ENCODE data around the gene PCNX2.

PCNX2 gene

DNA sequence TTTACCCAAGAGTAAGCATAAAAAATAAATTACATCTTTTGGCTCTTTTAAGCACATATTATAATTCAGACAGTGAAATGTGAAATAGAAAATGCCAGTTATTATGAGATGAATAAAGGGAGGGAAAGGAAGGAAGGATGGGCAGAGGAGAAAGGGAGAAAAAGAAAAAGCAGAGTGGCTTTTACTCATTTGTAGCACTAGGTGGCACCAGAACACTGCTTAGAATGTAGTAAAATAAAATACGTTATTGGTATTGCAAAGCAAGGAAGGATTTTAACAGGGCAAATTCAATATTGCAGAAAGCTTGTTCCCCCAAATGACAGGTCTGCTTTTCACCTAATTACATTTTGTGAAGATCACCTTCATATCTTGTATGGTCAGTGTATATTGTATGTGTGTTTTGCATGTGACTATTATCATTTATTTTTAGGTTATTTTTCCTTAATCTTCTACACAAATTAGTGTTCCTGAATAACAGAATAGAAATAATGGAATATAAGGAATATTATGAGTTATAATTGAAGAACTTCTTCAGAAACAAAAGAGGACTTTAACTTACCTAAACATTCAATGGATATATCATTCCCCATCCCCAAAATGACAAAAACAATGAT, 9.1 kb upstream of the PCNX2 start:
- Histone ChIP-seq H3K4me2 (ENCODE audit: low read length) (no peak overlapping the region), H3K27me3 (ENCODE audit: insufficient read depth, low read length, poor library complexity) (no peaks in the 10 kb centered on the region), H2BK120ac (ENCODE audit: low read depth, low read length) (no peak overlapping the region), H4K8ac (ENCODE audit: low read depth, low read length) (no peak overlapping the region), H2AK5ac (ENCODE audit: low read length) (no peak overlapping the region), H3K23ac (ENCODE audit: low read length) (no peak overlapping the region), H3K79me2 (ENCODE audit: control insufficient read depth, insufficient read depth, low read length) (no peaks in the 10 kb centered on the region), H2BK15ac (replicated peaks; ENCODE audit: low read depth) (no peak overlapping the region), H3K4me1 (ENCODE audit: control insufficient read depth, low read depth, low read length) (no peaks in the 10 kb centered on the region), H3K36me3 (ENCODE audit: control insufficient read depth, insufficient read depth, low read length) (no peaks in the 10 kb centered on the region), H3K27ac (ENCODE audit: low read depth, low read length) (no peak overlapping the region), H3K18ac (ENCODE audit: low read length) (no peak overlapping the region), H3K4me3 (ENCODE audit: low read length) (no peak overlapping the region), H2BK5ac (ENCODE audit: low read length) (no peak overlapping the region), H3K9ac (ENCODE audit: low read length) (no peak overlapping the region), H4K5ac (ENCODE audit: low read length) (no peak overlapping the region), H3K79me1 (ENCODE audit: low read length) (no peaks in the 10 kb centered on the region), H3K56ac (ENCODE audit: low read length) (no peak overlapping the region), H3K4ac (ENCODE audit: low read depth, low read length) (no peak overlapping the region)
- no peak for DNase-seq
- no CpG with 5 or more reads among the region's 1 CpG for WGBS (ENCODE audit: extremely low coverage, insufficient coverage, low lambda C conversion rate)

DNA sequence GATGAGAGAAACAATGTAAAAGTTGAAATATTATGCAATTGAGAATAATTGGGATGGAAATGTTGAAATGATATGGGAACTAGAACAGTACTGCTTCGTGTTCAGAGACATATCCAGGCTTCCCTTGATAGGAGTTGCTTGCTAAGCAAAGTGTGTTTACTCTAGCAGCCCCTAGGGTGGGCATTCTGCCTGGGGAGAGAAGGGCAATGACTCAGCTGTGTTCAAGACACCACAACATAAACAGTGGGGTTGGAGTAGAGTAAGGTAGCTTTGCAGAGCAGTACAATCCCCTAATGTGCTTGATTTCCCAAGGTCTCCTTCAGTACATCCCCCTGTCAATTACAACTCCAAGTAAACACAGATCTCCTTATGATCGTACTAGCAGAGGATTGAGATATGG, 4.8 kb upstream of the PCNX2 start:
- Histone ChIP-seq H3K27me3 (ENCODE audit: insufficient read depth, low read length, poor library complexity) (no peaks in the 10 kb centered on the region), H3K36me3 (ENCODE audit: control insufficient read depth, insufficient read depth, low read length) (no peaks in the 10 kb centered on the region), H3K79me2 (ENCODE audit: control insufficient read depth, insufficient read depth, low read length) (no peaks in the 10 kb centered on the region), H4K5ac (ENCODE audit: low read length) (no peak overlapping the region), H3K79me1 (ENCODE audit: low read length) (no peaks in the 10 kb centered on the region), H3K4me2 (ENCODE audit: low read length) (no peak overlapping the region), H3K4me1 (ENCODE audit: control insufficient read depth, low read depth, low read length) (no peaks in the 10 kb centered on the region), H2AK5ac (ENCODE audit: low read length) (no peak overlapping the region), H3K4ac (ENCODE audit: low read depth, low read length) (no peak overlapping the region), H4K8ac (ENCODE audit: low read depth, low read length) (no peak overlapping the region), H3K9ac (ENCODE audit: low read length) (no peak overlapping the region), H2BK120ac (ENCODE audit: low read depth, low read length) (no peak overlapping the region), H3K56ac (ENCODE audit: low read length) (no peak overlapping the region), H3K18ac (ENCODE audit: low read length) (no peak overlapping the region), H3K27ac (ENCODE audit: low read depth, low read length) (no peak overlapping the region), H3K23ac (ENCODE audit: low read length) (no peak overlapping the region), H2BK15ac (replicated peaks; ENCODE audit: low read depth) (no peak overlapping the region), H2BK5ac (ENCODE audit: low read length) (no peak overlapping the region), H3K4me3 (ENCODE audit: low read length) (no peak overlapping the region)
- peak; percentile 31 for DNase-seq
- no CpG with 5 or more reads among the region's 2 CpGs for WGBS (ENCODE audit: extremely low coverage, insufficient coverage, low lambda C conversion rate)

DNA sequence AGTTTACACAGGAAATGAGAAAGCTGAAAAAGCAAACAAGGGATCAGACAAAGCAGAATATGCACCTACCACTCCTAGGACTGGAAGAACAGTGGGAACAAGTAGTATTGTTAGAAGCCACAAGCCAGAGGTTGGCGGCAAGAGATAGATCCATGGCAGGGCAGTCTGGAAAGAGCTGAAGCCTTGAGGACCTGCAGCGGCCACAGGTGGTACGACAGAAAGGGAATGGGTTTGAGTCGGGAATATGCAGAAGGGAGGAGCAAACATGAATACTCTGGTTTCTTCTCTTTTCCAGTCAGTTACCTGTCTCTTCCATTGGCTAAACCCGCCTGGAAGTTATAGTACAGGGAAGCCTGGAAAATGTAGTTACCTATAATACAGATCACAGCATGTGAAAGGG, 3.9 kb upstream of the PCNX2 start:
- Histone ChIP-seq H3K56ac (ENCODE audit: low read length) (no peak overlapping the region), H2AK5ac (ENCODE audit: low read length) (no peak overlapping the region), H4K5ac (ENCODE audit: low read length) (no peak overlapping the region), H3K9ac (ENCODE audit: low read length) (no peak overlapping the region), H2BK5ac (ENCODE audit: low read length) (no peak overlapping the region), H3K4ac (ENCODE audit: low read depth, low read length) (no peak overlapping the region), H2BK120ac (ENCODE audit: low read depth, low read length) (no peak overlapping the region), H3K4me1 (ENCODE audit: control insufficient read depth, low read depth, low read length) (no peaks in the 10 kb centered on the region), H3K23ac (ENCODE audit: low read length) (no peak overlapping the region), H3K18ac (ENCODE audit: low read length) (no peak overlapping the region), H2BK15ac (replicated peaks; ENCODE audit: low read depth) (no peak overlapping the region), H4K8ac (ENCODE audit: low read depth, low read length) (no peak overlapping the region), H3K79me2 (ENCODE audit: control insufficient read depth, insufficient read depth, low read length) (peaks cover under 1% of the 10 kb centered on the region), H3K79me1 (ENCODE audit: low read length) (no peaks in the 10 kb centered on the region), H3K4me2 (ENCODE audit: low read length) (no peak overlapping the region), H3K27me3 (ENCODE audit: insufficient read depth, low read length, poor library complexity) (no peaks in the 10 kb centered on the region), H3K27ac (ENCODE audit: low read depth, low read length) (no peak overlapping the region), H3K4me3 (ENCODE audit: low read length) (no peak overlapping the region), H3K36me3 (ENCODE audit: control insufficient read depth, insufficient read depth, low read length) (no peaks in the 10 kb centered on the region)
- WGBS (ENCODE audit: extremely low coverage, insufficient coverage, low lambda C conversion rate) = no CpG with 5 or more reads among the region's 5 CpGs
- no peak for DNase-seq

DNA sequence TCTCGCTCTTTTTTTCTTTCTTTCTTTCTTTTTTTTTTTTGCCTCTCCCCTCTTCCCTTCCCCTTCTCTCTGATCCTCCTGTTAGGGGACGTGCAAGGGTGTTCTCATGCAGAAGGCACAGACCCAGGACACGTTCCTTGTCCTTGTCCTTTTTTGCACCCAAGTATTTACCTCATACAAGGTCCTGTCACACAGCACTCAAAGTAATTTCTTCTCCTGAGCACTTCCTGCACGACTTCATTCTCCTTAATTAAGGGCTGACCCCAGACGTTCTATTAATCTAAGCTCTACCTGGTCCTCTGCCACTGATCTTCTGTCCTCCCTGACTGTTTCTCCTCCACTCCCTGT, 424 bp upstream of the PCNX2 start:
- Histone ChIP-seq H3K79me1 (ENCODE audit: low read length) (peaks cover 2% of the 10 kb centered on the region), H3K4me1 (ENCODE audit: control insufficient read depth, low read depth, low read length) (no peaks in the 10 kb centered on the region), H3K18ac (ENCODE audit: low read length) (no peak overlapping the region), H4K8ac (ENCODE audit: low read depth, low read length) (no peak overlapping the region), H2BK5ac (ENCODE audit: low read length) (no peak overlapping the region), H3K4ac (ENCODE audit: low read depth, low read length) (peak overlapping the region; percentile 1), H2BK120ac (ENCODE audit: low read depth, low read length) (no peak overlapping the region), H3K56ac (ENCODE audit: low read length) (no peak overlapping the region), H3K27ac (ENCODE audit: low read depth, low read length) (no peak overlapping the region), H3K4me2 (ENCODE audit: low read length) (no peak overlapping the region), H3K79me2 (ENCODE audit: control insufficient read depth, insufficient read depth, low read length) (peaks cover 15% of the 10 kb centered on the region), H2AK5ac (ENCODE audit: low read length) (no peak overlapping the region), H2BK15ac (replicated peaks; ENCODE audit: low read depth) (no peak overlapping the region), H3K23ac (ENCODE audit: low read length) (no peak overlapping the region), H3K36me3 (ENCODE audit: control insufficient read depth, insufficient read depth, low read length) (no peaks in the 10 kb centered on the region), H3K9ac (ENCODE audit: low read length) (no peak overlapping the region), H3K27me3 (ENCODE audit: insufficient read depth, low read length, poor library complexity) (no peaks in the 10 kb centered on the region), H4K5ac (ENCODE audit: low read length) (no peak overlapping the region), H3K4me3 (ENCODE audit: low read length) (no peak overlapping the region)
- WGBS (ENCODE audit: extremely low coverage, insufficient coverage, low lambda C conversion rate) = no CpG with 5 or more reads among the region's 5 CpGs
- DNase-seq = no peak

DNA sequence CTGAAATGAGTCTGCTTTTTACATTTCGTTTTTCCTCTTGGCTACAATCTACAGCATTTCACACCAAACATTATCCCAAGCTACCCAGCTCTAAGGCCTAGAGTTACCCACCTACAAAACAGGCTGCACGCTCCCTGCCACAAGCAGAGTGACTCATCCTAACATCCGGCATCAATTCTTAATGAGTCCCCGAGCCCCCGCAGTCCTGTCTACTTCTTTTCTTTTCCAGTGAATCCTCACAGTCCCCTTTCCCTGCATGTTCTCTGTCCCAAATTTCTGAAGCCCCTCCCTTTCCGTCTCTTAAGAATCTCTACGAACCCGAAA, 650 bp downstream of the PCNX2 start:
- Histone ChIP-seq H3K4me3 (ENCODE audit: low read length) (peak overlapping the region; percentile 86), H2AK5ac (ENCODE audit: low read length) (no peak overlapping the region), H3K27me3 (ENCODE audit: insufficient read depth, low read length, poor library complexity) (no peaks in the 10 kb centered on the region), H3K4me2 (ENCODE audit: low read length) (peak overlapping the region; percentile 83), H3K18ac (ENCODE audit: low read length) (no peak overlapping the region), H2BK15ac (replicated peaks; ENCODE audit: low read depth) (no peak overlapping the region), H2BK5ac (ENCODE audit: low read length) (no peak overlapping the region), H3K27ac (ENCODE audit: low read depth, low read length) (peak overlapping the region; percentile 48), H3K36me3 (ENCODE audit: control insufficient read depth, insufficient read depth, low read length) (no peaks in the 10 kb centered on the region), H3K4me1 (ENCODE audit: control insufficient read depth, low read depth, low read length) (no peaks in the 10 kb centered on the region), H3K79me2 (ENCODE audit: control insufficient read depth, insufficient read depth, low read length) (peaks cover 18% of the 10 kb centered on the region), H4K5ac (ENCODE audit: low read length) (no peak overlapping the region), H3K79me1 (ENCODE audit: low read length) (peaks cover 3% of the 10 kb centered on the region), H3K23ac (ENCODE audit: low read length) (no peak overlapping the region), H3K4ac (ENCODE audit: low read depth, low read length) (no peak overlapping the region), H3K9ac (ENCODE audit: low read length) (peak overlapping the region; percentile 77), H2BK120ac (ENCODE audit: low read depth, low read length) (no peak overlapping the region), H4K8ac (ENCODE audit: low read depth, low read length) (no peak overlapping the region), H3K56ac (ENCODE audit: low read length) (peak overlapping the region; percentile 95)
- DNase-seq = peak; percentile 91
- WGBS (ENCODE audit: extremely low coverage, insufficient coverage, low lambda C conversion rate) = no CpG with 5 or more reads among the region's 8 CpGs
